Measurements from ENCODE around the gene APBA1.

The APBA1 gene

GRCh38 chr9:69571032-69571431, 101.1 kb downstream of the APBA1 start:
- ATAC-seq (ENCODE audit: low read depth) (no peak), DNase-seq (ENCODE audit: low spot score in 2 of 2) (no peak)
- Mint-ChIP-seq H3K4me1 (no peaks in the 10 kb centered on the region), H3K9me3 (no peaks in the 10 kb centered on the region), H3K36me3 (no peaks in the 10 kb centered on the region), H3K27ac (no peak overlapping the region), H3K27me3 (peaks cover 7% of the 10 kb centered on the region), H3K4me3 (no peak overlapping the region)

- DNase-seq (ENCODE audit: low spot score in 2 of 2) = no peak
- no peaks in the 10 kb centered on the region for H3K36me3 Mint-ChIP-seq
- peaks cover 9% of the 10 kb centered on the region for H3K27me3 Mint-ChIP-seq
- H3K4me1 Mint-ChIP-seq = no peaks in the 10 kb centered on the region
- H3K4me3 Mint-ChIP-seq = no peak overlapping the region
- ATAC-seq (ENCODE audit: low read depth) = no peak
- H3K27ac Mint-ChIP-seq = no peak overlapping the region
- no peaks in the 10 kb centered on the region for H3K9me3 Mint-ChIP-seq
Observed at GRCh38 chr9:69569738-69570451, 102.3 kb downstream of the APBA1 start.

- Mint-ChIP-seq H3K4me1 (no peaks in the 10 kb centered on the region), H3K4me3 (no peak overlapping the region), H3K27me3 (peaks cover 4% of the 10 kb centered on the region), H3K27ac (no peak overlapping the region), H3K36me3 (no peaks in the 10 kb centered on the region), H3K9me3 (no peaks in the 10 kb centered on the region)
- DNase-seq (ENCODE audit: low spot score in 2 of 2) = no peak
- ATAC-seq (ENCODE audit: low read depth) = no peak
Observed at GRCh38 chr9:69564557-69564956, 107.6 kb downstream of the APBA1 start.

- Mint-ChIP-seq H3K27me3 (peaks cover 6% of the 10 kb centered on the region), H3K36me3 (no peaks in the 10 kb centered on the region), H3K4me3 (no peak overlapping the region), H3K4me1 (no peaks in the 10 kb centered on the region), H3K27ac (no peak overlapping the region), H3K9me3 (no peaks in the 10 kb centered on the region)
- DNase-seq (ENCODE audit: low spot score in 2 of 2) (no peak), ATAC-seq (ENCODE audit: low read depth) (no peak)
Observed at GRCh38 chr9:69559126-69559525, 113.0 kb downstream of the APBA1 start.

- H3K27ac Mint-ChIP-seq = no peak overlapping the region
Observed at GRCh38 chr9:69556707-69557106, 115.5 kb downstream of the APBA1 start.

GRCh38 chr9:69555802-69556201, 116.4 kb downstream of the APBA1 start:
- peaks cover 9% of the 10 kb centered on the region for H3K27me3 Mint-ChIP-seq
- H3K4me3 Mint-ChIP-seq = no peak overlapping the region
- no peaks in the 10 kb centered on the region for H3K9me3 Mint-ChIP-seq
- DNase-seq (ENCODE audit: low spot score in 2 of 2) (no peak), ATAC-seq (ENCODE audit: low read depth) (no peak)
- H3K27ac Mint-ChIP-seq = no peak overlapping the region
- no peaks in the 10 kb centered on the region for H3K36me3 Mint-ChIP-seq
- H3K4me1 Mint-ChIP-seq = no peaks in the 10 kb centered on the region

More at GRCh38 chr9:69556707-69557106, 115.5 kb downstream of the APBA1 start:
- DNase-seq (ENCODE audit: low spot score in 2 of 2) (no peak), ATAC-seq (ENCODE audit: low read depth) (no peak)
- Mint-ChIP-seq H3K4me1 (no peaks in the 10 kb centered on the region), H3K27me3 (peaks cover 9% of the 10 kb centered on the region), H3K4me3 (no peak overlapping the region), H3K36me3 (no peaks in the 10 kb centered on the region), H3K9me3 (no peaks in the 10 kb centered on the region)

- ATAC-seq (ENCODE audit: low read depth) = no peak
- H3K27me3 Mint-ChIP-seq = peaks cover 9% of the 10 kb centered on the region
- no peak for DNase-seq (ENCODE audit: low spot score in 2 of 2)
- no peaks in the 10 kb centered on the region for H3K36me3 Mint-ChIP-seq
- H3K4me1 Mint-ChIP-seq = no peaks in the 10 kb centered on the region
- no peaks in the 10 kb centered on the region for H3K9me3 Mint-ChIP-seq
- no peak overlapping the region for H3K4me3 Mint-ChIP-seq
- H3K27ac Mint-ChIP-seq = no peak overlapping the region
Observed at GRCh38 chr9:69554945-69555344, 117.2 kb downstream of the APBA1 start.

GRCh38 chr9:69549310-69550202, 122.6 kb downstream of the APBA1 start:
- Mint-ChIP-seq H3K27ac (no peak overlapping the region), H3K4me3 (no peak overlapping the region), H3K27me3 (peaks cover 8% of the 10 kb centered on the region), H3K36me3 (no peaks in the 10 kb centered on the region), H3K4me1 (peaks cover 5% of the 10 kb centered on the region), H3K9me3 (no peaks in the 10 kb centered on the region)
- ATAC-seq (ENCODE audit: low read depth) = no peak
- DNase-seq (ENCODE audit: low spot score in 2 of 2) = peak in 1 of 2 donors; percentile 16

GRCh38 chr9:69548681-69549080, 123.5 kb downstream of the APBA1 start:
- Mint-ChIP-seq H3K27me3 (peaks cover 8% of the 10 kb centered on the region), H3K4me1 (peaks cover 5% of the 10 kb centered on the region), H3K27ac (no peak overlapping the region), H3K4me3 (no peak overlapping the region), H3K36me3 (no peaks in the 10 kb centered on the region), H3K9me3 (no peaks in the 10 kb centered on the region)
- ATAC-seq (ENCODE audit: low read depth) = no peak
- no peak for DNase-seq (ENCODE audit: low spot score in 2 of 2)

GRCh38 chr9:69546265-69546664, 125.9 kb downstream of the APBA1 start:
- DNase-seq (ENCODE audit: low spot score in 2 of 2) (no peak), ATAC-seq (ENCODE audit: low read depth) (no peak)
- Mint-ChIP-seq H3K9me3 (no peaks in the 10 kb centered on the region), H3K4me1 (peaks cover 5% of the 10 kb centered on the region), H3K27ac (no peak overlapping the region), H3K36me3 (no peaks in the 10 kb centered on the region), H3K27me3 (peaks cover 6% of the 10 kb centered on the region), H3K4me3 (no peak overlapping the region)

GRCh38 chr9:69542942-69543704, 129.0 kb downstream of the APBA1 start:
- ATAC-seq (ENCODE audit: low read depth) = no peak

GRCh38 chr9:69542058-69542457, 130.1 kb downstream of the APBA1 start:
- DNase-seq (ENCODE audit: low spot score in 2 of 2) = no peak

More at GRCh38 chr9:69542942-69543704, 129.0 kb downstream of the APBA1 start:
- H3K27me3 Mint-ChIP-seq = peaks cover 5% of the 10 kb centered on the region
- H3K4me1 Mint-ChIP-seq = no peaks in the 10 kb centered on the region
- no peak overlapping the region for H3K4me3 Mint-ChIP-seq
- no peak for DNase-seq (ENCODE audit: low spot score in 2 of 2)
- no peaks in the 10 kb centered on the region for H3K36me3 Mint-ChIP-seq
- H3K27ac Mint-ChIP-seq = no peak overlapping the region
- H3K9me3 Mint-ChIP-seq = no peaks in the 10 kb centered on the region

GRCh38 chr9:69535911-69536310, 136.3 kb downstream of the APBA1 start:
- Mint-ChIP-seq H3K4me1 (no peaks in the 10 kb centered on the region), H3K4me3 (no peak overlapping the region), H3K9me3 (no peaks in the 10 kb centered on the region), H3K36me3 (no peaks in the 10 kb centered on the region), H3K27me3 (peaks cover 2% of the 10 kb centered on the region), H3K27ac (no peak overlapping the region)
- DNase-seq (ENCODE audit: low spot score in 2 of 2) (no peak), ATAC-seq (ENCODE audit: low read depth) (no peak)

More at GRCh38 chr9:69542058-69542457, 130.1 kb downstream of the APBA1 start:
- H3K27me3 Mint-ChIP-seq = peaks cover 5% of the 10 kb centered on the region
- no peak for ATAC-seq (ENCODE audit: low read depth)
- H3K9me3 Mint-ChIP-seq = no peaks in the 10 kb centered on the region
- no peak overlapping the region for H3K4me3 Mint-ChIP-seq
- H3K4me1 Mint-ChIP-seq = no peaks in the 10 kb centered on the region
- no peak overlapping the region for H3K27ac Mint-ChIP-seq
- no peaks in the 10 kb centered on the region for H3K36me3 Mint-ChIP-seq

- ATAC-seq (ENCODE audit: low read depth) (no peak), DNase-seq (ENCODE audit: low spot score in 2 of 2) (no peak)
- no peaks in the 10 kb centered on the region for H3K36me3 Mint-ChIP-seq
- no peak overlapping the region for H3K4me3 Mint-ChIP-seq
- no peaks in the 10 kb centered on the region for H3K9me3 Mint-ChIP-seq
- H3K27me3 Mint-ChIP-seq = peaks cover 2% of the 10 kb centered on the region
- H3K4me1 Mint-ChIP-seq = no peaks in the 10 kb centered on the region
- no peak overlapping the region for H3K27ac Mint-ChIP-seq
Observed at GRCh38 chr9:69535286-69535832, 136.8 kb downstream of the APBA1 start.

All from memory B cell (primary cell).